ENCODE results near the gene PTF1A. TPM values are rescaled to one million over a fixed set of nuclear protein-coding genes. Genes with fewer than 3 reads are reported as not detected.

Gene PTF1A
- total RNA-seq, 4 donors from 2014 or later = not detected

DNA sequence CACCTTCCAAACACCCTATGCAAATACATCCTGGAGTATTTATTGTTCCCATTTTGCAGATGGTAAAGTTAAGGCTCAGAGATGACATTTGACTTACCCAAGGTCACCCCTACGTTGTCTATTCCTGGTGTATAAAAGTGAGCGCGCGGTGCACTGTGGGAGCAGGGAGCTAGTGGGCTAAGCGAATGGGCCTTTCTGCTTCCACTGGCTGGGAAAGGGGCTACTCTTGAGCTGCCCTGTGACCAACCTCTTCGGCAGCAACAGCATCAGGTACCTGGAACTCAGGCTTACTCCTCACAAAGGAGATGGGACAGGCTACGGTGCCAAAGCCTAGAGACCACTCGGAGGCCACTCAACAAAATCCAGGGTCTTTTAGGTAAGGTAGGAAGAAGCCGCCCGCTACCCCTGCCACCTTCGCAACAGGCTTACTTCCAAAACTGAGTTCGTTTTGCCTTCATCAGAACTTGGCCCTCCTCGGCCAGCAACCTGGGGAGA, 2.4 kb downstream of the PTF1A start:
- Histone ChIP-seq H3K9me3 (no peaks in the 10 kb centered on the region), H3K27ac (no peak overlapping the region), H3K27me3 (peaks cover 30% of the 10 kb centered on the region), H3K4me1 (peaks cover 0 to 14% of the 10 kb centered on the region in 2 donors), H3K36me3 (no peaks in the 10 kb centered on the region), H3K4me3 (replicated peaks in 1 of 3) (no peak overlapping the region)
- 6 to 8% methylated on average over 11 to 12 of the region's 13 CpGs for WGBS, 2 donors
- no peak for TF ChIP-seq POLR2A (IDR thresholded peaks at IDR 0.05)
- TF ChIP-seq, protein P1, sequence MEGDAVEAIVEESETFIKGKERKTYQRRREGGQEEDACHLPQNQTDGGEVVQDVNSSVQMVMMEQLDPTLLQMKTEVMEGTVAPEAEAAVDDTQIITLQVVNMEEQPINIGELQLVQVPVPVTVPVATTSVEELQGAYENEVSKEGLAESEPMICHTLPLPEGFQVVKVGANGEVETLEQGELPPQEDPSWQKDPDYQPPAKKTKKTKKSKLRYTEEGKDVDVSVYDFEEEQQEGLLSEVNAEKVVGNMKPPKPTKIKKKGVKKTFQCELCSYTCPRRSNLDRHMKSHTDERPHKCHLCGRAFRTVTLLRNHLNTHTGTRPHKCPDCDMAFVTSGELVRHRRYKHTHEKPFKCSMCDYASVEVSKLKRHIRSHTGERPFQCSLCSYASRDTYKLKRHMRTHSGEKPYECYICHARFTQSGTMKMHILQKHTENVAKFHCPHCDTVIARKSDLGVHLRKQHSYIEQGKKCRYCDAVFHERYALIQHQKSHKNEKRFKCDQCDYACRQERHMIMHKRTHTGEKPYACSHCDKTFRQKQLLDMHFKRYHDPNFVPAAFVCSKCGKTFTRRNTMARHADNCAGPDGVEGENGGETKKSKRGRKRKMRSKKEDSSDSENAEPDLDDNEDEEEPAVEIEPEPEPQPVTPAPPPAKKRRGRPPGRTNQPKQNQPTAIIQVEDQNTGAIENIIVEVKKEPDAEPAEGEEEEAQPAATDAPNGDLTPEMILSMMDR (IDR thresholded peaks at IDR 0.05) = no peak
- no peak for DNase-seq
- intact Hi-C loops (cut with DNase I) = no loop called here

DNA sequence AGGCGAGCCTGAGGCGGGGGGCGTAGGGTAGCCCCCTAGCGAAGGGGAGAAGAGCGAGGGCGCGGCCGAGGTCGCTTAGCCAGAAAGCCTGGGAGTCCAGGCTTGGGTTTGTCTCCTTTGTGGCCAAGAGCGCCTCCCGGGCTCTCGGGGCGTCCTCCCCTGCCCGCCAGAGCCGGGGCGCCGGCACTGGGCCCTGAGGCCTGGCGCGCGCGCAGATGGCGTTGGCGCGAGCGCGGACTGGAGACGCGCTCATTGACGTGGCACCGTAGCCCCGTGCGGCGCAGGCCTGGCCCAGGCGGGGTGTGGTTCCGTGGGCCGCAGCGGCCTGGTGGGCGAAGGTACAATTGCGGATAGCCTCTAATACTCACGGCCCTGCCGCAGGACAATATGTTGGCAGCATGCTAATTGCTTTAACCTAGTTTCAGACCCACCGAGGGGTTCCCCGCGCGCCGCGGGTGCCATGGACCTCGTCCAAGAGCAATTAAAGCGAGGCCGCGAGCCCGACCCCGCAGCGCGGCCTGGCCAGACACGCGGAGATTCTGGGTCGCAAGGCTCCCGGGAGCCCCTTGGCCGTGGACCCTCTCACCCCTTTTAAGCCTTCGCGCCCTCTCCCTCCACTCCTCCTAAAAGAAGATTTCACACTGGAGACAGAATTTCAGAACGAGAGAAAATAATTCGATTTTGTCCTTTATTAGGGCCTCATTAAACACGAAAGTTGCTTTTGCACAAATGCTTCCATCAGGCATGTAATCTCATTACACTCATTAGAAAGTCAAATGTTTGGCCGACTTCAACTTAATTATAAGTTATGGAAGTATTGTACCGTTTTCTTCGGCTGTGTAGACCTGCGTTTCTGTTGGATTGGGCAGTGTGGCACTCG, 3.1 kb downstream of the PTF1A start:
- no peaks in the 10 kb centered on the region for H3K36me3 ChIP-seq
- H3K9me3 ChIP-seq = no peaks in the 10 kb centered on the region
- peaks cover 31% of the 10 kb centered on the region for H3K27me3 ChIP-seq
- DNase-seq = no peak
- 7% methylated on average over 35 to 42 of the region's 70 CpGs for WGBS, 2 donors
- H3K4me1 ChIP-seq = peaks cover 0 to 14% of the 10 kb centered on the region in 2 donors
- H3K27ac ChIP-seq = no peak overlapping the region
- TF ChIP-seq POLR2A (IDR thresholded peaks at IDR 0.05) = no peak
- TF ChIP-seq, protein P1 (IDR thresholded peaks at IDR 0.05) = no peak
- intact Hi-C loops (cut with DNase I) = no loop called here
- H3K4me3 ChIP-seq (replicated peaks in 1 of 3) = no peak overlapping the region

DNA sequence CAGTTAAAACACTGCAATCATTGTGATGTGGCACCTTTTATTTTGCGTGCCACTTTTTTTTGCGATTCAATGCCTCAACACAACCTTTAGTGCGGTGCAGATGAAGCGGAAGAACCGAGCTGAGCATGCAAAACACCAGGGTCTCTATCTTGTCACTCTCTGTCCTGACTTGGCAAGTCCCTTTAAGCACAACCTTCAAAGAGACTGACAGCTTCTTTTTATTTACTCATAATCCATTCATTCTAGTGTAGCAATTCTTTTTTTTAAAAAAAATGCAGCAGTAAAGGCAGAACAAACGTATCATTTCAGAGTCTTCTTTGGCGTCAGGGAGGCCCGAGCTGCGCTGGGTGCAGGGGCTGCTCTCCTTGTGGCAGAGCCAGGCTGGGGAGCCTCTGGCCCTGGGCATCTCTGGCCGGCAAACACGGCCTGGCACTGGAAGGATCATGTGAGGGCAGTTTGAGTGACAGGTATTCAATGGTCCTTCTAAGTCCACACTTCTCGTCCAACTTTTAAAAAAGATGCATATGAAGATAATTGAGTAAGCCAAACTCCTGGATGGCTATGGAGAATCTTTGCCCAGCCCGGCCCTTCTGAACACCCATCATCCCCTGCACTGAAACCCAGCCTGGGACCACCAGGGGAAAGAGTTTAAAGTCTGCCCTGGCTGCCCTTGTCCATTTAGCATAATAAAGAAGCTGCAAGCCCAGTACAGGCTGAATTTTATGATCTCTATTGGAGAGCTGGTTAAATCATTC, 3.9 kb downstream of the PTF1A start:
- Histone ChIP-seq H3K36me3 (no peaks in the 10 kb centered on the region), H3K4me1 (peaks cover 0 to 14% of the 10 kb centered on the region in 2 donors), H3K27ac (no peak overlapping the region), H3K4me3 (replicated peaks in 1 of 3) (no peak overlapping the region), H3K9me3 (no peaks in the 10 kb centered on the region), H3K27me3 (peaks cover 31% of the 10 kb centered on the region)
- intact Hi-C loops (cut with DNase I) = no loop called here
- TF ChIP-seq, protein P1 (IDR thresholded peaks at IDR 0.05) = no peak
- TF ChIP-seq POLR2A (IDR thresholded peaks at IDR 0.05) = no peak
- DNase-seq = no peak
- 6 to 9% methylated on average over 13 of the region's 13 CpGs for WGBS, 2 donors

DNA sequence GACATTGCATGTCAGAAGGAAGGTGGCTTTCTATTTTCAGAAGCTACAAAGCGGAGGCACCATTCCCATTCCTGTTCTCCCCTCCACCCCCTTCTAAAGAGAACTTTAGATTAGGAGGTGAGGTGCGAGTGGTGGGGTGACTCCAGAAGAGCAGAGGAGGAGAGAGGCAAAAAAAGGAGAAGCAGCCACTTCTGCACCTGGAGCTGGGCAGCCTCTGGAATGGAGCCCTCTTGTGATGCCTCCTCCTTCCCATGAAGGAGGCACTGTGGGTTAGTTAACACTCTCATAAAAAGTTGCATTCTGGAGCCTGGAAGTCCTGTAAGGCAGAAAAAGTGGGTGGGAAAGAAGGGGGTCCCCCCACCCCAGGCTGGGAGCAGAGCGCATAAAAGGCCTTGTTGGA, 4.8 kb downstream of the PTF1A start:
- Histone ChIP-seq H3K27ac (no peak overlapping the region), H3K4me3 (replicated peaks in 1 of 3) (no peak overlapping the region), H3K9me3 (no peaks in the 10 kb centered on the region), H3K27me3 (peaks cover 31% of the 10 kb centered on the region), H3K4me1 (peaks cover 0 to 11% of the 10 kb centered on the region in 2 donors), H3K36me3 (no peaks in the 10 kb centered on the region)
- TF ChIP-seq, protein P1 (IDR thresholded peaks at IDR 0.05) = no peak
- TF ChIP-seq POLR2A (IDR thresholded peaks at IDR 0.05) = no peak
- no peak for DNase-seq
- 19 to 21% methylated on average over 3 of the region's 3 CpGs for WGBS, 2 donors
- intact Hi-C loops (cut with DNase I) = no loop called here

Measured in thyroid gland (tissue), 4 donors.